ENCODE measurements around the gene MYO3A.

Gene MYO3A

GRCh38 chr10:26214551-26215395 is 280.7 kb downstream of the MYO3A start:
- no peak overlapping the region for H3K4me3 ChIP-seq (ENCODE audit: low read length)
- H3K9me3 ChIP-seq (ENCODE audit: control insufficient read depth, insufficient read depth, low read length) = peaks cover 7% of the 10 kb centered on the region; the same call in 1 of the 2 replicates
- H4K20me1 ChIP-seq (ENCODE audit: control insufficient read depth, insufficient read depth, low read depth, low read length) = no peaks in the 10 kb centered on the region
- H3K27ac ChIP-seq (ENCODE audit: low read depth, low read length) = no peak overlapping the region
- H3K4me1 ChIP-seq (ENCODE audit: control insufficient read depth, low read length) = no peaks in the 10 kb centered on the region
- H3K79me2 ChIP-seq (ENCODE audit: control insufficient read depth, low read length) = no peaks in the 10 kb centered on the region
- no peaks in the 10 kb centered on the region for H3F3A ChIP-seq (ENCODE audit: control insufficient read depth, insufficient read depth)
- H3K36me3 ChIP-seq (ENCODE audit: control insufficient read depth, low read length) = no peaks in the 10 kb centered on the region
- H3K27me3 ChIP-seq (ENCODE audit: control insufficient read depth, low read length) = no peaks in the 10 kb centered on the region
- no peak overlapping the region for H3K4me2 ChIP-seq (ENCODE audit: low read length)
- H3K9me2 ChIP-seq (replicated peaks; ENCODE audit: control insufficient read depth, low read length) = no peaks in the 10 kb centered on the region
- no peak for TF ChIP-seq CTCF (IDR thresholded peaks at IDR 0.05; ENCODE audit: low read depth, low read length, poor library complexity, severe bottlenecking)
- no peak for TF ChIP-seq EZH2phosphoT487 (IDR thresholded peaks at IDR 0.05; ENCODE audit: borderline replicate concordance, low read length)

- no peaks in the 10 kb centered on the region for H3K36me3 ChIP-seq (ENCODE audit: control insufficient read depth, low read length)
- H3K27ac ChIP-seq (ENCODE audit: low read depth, low read length) = no peak overlapping the region
- TF ChIP-seq CTCF (IDR thresholded peaks at IDR 0.05; ENCODE audit: low read depth, low read length, poor library complexity, severe bottlenecking) (no peak), EZH2phosphoT487 (IDR thresholded peaks at IDR 0.05; ENCODE audit: borderline replicate concordance, low read length) (no peak)
- no peaks in the 10 kb centered on the region for H3K9me2 ChIP-seq (replicated peaks; ENCODE audit: control insufficient read depth, low read length)
- H3K4me2 ChIP-seq (ENCODE audit: low read length) = no peak overlapping the region
- no peaks in the 10 kb centered on the region for H3K79me2 ChIP-seq (ENCODE audit: control insufficient read depth, low read length)
- peaks cover 7% of the 10 kb centered on the region; the same call in 1 of the 2 replicates for H3K9me3 ChIP-seq (ENCODE audit: control insufficient read depth, insufficient read depth, low read length)
- H4K20me1 ChIP-seq (ENCODE audit: control insufficient read depth, insufficient read depth, low read depth, low read length) = no peaks in the 10 kb centered on the region
- H3K4me1 ChIP-seq (ENCODE audit: control insufficient read depth, low read length) = no peaks in the 10 kb centered on the region
- no peaks in the 10 kb centered on the region for H3K27me3 ChIP-seq (ENCODE audit: control insufficient read depth, low read length)
- no peak overlapping the region for H3K4me3 ChIP-seq (ENCODE audit: low read length)
- no peaks in the 10 kb centered on the region for H3F3A ChIP-seq (ENCODE audit: control insufficient read depth, insufficient read depth)
Measured at GRCh38 chr10:26215396-26215934, 281.4 kb downstream of the MYO3A start.

- Histone ChIP-seq H3K27ac (ENCODE audit: low read depth, low read length) (no peak overlapping the region), H3K9me3 (ENCODE audit: control insufficient read depth, insufficient read depth, low read length) (peaks cover 7% of the 10 kb centered on the region; the same call in 1 of the 2 replicates), H3K4me2 (ENCODE audit: low read length) (no peak overlapping the region), H3K9me2 (replicated peaks; ENCODE audit: control insufficient read depth, low read length) (no peaks in the 10 kb centered on the region), H3K36me3 (ENCODE audit: control insufficient read depth, low read length) (no peaks in the 10 kb centered on the region), H3K27me3 (ENCODE audit: control insufficient read depth, low read length) (no peaks in the 10 kb centered on the region), H3F3A (ENCODE audit: control insufficient read depth, insufficient read depth) (no peaks in the 10 kb centered on the region), H4K20me1 (ENCODE audit: control insufficient read depth, insufficient read depth, low read depth, low read length) (no peaks in the 10 kb centered on the region), H3K4me3 (ENCODE audit: low read length) (no peak overlapping the region), H3K79me2 (ENCODE audit: control insufficient read depth, low read length) (no peaks in the 10 kb centered on the region), H3K4me1 (ENCODE audit: control insufficient read depth, low read length) (no peaks in the 10 kb centered on the region)
- TF ChIP-seq CTCF (IDR thresholded peaks at IDR 0.05; ENCODE audit: low read depth, low read length, poor library complexity, severe bottlenecking) (no peak), EZH2phosphoT487 (IDR thresholded peaks at IDR 0.05; ENCODE audit: borderline replicate concordance, low read length) (no peak)
Measured at GRCh38 chr10:26215935-26216584, 282.0 kb downstream of the MYO3A start.
